Measurements from ENCODE around the gene PSMA1.
A peak's percentile ranks its signal among the peaks of the same experiment; 100 is the strongest.
"Not testable (repeated sequence)": the region's sequence is repeated elsewhere in the genome, so short reads cannot be mapped to it uniquely, and the experiment has no call there.

PSMA1 gene

DNA sequence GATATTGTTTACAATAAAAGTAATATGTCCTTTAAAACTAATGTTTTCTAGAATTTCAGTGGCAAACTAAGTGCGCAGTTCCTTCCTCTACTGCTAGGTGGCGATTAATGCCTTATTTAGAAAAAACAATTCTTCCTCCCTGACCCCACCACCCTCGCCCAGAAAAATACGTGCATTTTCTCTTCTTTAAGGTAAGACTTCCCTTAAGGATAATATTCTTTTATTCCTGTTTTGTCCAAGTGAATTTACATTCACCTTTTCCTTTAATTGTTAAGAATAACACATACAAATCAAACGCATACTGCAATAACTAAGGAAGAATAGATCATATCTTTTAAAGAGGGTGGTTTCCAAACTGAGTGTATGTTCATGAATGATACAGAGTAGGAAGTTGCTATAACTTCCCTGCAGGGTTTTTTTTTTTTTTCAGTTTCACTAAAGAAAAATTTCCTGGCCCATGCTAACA lies 17.0 kb upstream of the PSMA1 start:
- H3K27ac ChIP-seq (ENCODE audit: poor library complexity, severe bottlenecking): no peak overlapping the region
- no peaks in the 10 kb centered on the region for H3K36me3 ChIP-seq (ENCODE audit: low read depth)
- ATAC-seq (ENCODE audit: low read depth) (no peak), DNase-seq (ENCODE audit: low spot score) (no peak)
- no peak overlapping the region for H3K4me3 ChIP-seq (ENCODE audit: severe bottlenecking)
- no peaks in the 10 kb centered on the region for H3K4me1 ChIP-seq (ENCODE audit: insufficient read depth, poor library complexity, severe bottlenecking)
- no peaks in the 10 kb centered on the region for H3K9me3 ChIP-seq (ENCODE audit: severe bottlenecking)
- H3K27me3 ChIP-seq (ENCODE audit: insufficient read depth, poor library complexity, severe bottlenecking): peaks cover 6% of the 10 kb centered on the region
- TF ChIP-seq, protein P1, sequence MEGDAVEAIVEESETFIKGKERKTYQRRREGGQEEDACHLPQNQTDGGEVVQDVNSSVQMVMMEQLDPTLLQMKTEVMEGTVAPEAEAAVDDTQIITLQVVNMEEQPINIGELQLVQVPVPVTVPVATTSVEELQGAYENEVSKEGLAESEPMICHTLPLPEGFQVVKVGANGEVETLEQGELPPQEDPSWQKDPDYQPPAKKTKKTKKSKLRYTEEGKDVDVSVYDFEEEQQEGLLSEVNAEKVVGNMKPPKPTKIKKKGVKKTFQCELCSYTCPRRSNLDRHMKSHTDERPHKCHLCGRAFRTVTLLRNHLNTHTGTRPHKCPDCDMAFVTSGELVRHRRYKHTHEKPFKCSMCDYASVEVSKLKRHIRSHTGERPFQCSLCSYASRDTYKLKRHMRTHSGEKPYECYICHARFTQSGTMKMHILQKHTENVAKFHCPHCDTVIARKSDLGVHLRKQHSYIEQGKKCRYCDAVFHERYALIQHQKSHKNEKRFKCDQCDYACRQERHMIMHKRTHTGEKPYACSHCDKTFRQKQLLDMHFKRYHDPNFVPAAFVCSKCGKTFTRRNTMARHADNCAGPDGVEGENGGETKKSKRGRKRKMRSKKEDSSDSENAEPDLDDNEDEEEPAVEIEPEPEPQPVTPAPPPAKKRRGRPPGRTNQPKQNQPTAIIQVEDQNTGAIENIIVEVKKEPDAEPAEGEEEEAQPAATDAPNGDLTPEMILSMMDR (IDR thresholded peaks at IDR 0.05; ENCODE audit: poor library complexity, severe bottlenecking): peak; percentile 87

DNA sequence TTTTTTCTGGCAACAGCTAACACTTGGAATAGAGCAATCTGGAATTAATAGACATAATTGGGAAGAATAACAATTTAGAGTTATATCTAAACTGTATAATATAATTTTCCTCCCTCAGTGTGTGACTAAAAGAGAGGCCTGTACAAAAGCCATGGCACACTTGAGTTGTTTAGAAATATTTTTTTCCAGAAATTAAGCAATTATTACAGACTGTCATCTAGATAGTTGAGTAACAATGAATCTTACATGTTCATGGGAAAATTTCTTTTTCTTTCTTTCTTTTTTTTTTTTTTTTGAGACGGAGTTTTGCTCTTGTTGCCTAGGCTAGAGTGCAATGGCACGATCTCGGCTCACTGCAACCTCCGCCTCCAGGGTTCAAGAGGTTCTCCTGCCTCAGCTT lies 15.0 kb upstream of the PSMA1 start:
- not testable (repeated sequence) for H3K4me1 ChIP-seq (ENCODE audit: insufficient read depth, poor library complexity, severe bottlenecking); H3K4me3 ChIP-seq (ENCODE audit: severe bottlenecking); H3K36me3 ChIP-seq (ENCODE audit: low read depth); H3K27ac ChIP-seq (ENCODE audit: poor library complexity, severe bottlenecking); DNase-seq (ENCODE audit: low spot score); H3K27me3 ChIP-seq (ENCODE audit: insufficient read depth, poor library complexity, severe bottlenecking); ATAC-seq (ENCODE audit: low read depth); H3K9me3 ChIP-seq (ENCODE audit: severe bottlenecking)

DNA sequence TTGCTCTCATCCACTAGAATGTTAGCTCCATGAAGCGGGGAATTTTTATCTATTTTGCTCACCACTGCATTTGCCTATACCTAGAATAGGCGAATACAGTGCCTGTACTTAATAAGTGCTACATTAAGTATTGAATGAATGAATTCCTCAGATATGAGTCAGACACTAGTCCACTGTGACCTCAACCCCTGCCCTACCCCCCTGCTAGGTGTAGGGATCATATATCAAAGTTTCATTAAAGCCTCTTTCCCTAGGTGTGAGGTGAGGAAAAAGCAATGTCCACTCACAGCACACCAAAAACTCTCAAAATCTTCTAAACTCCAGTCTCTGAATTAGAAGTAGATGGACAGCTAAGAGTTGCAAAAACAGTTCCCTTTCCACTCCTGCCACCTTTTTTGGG lies 9.8 kb upstream of the PSMA1 start:
- H3K4me1 ChIP-seq (ENCODE audit: insufficient read depth, poor library complexity, severe bottlenecking): peaks cover 5% of the 10 kb centered on the region
- no peaks in the 10 kb centered on the region for H3K9me3 ChIP-seq (ENCODE audit: severe bottlenecking)
- peak; percentile 75 for ATAC-seq (ENCODE audit: low read depth)
- no peak overlapping the region for H3K27ac ChIP-seq (ENCODE audit: poor library complexity, severe bottlenecking)
- H3K4me3 ChIP-seq (ENCODE audit: severe bottlenecking): no peak overlapping the region
- TF ChIP-seq, protein P1 (IDR thresholded peaks at IDR 0.05; ENCODE audit: poor library complexity, severe bottlenecking): no peak
- H3K27me3 ChIP-seq (ENCODE audit: insufficient read depth, poor library complexity, severe bottlenecking): no peaks in the 10 kb centered on the region
- no peaks in the 10 kb centered on the region for H3K36me3 ChIP-seq (ENCODE audit: low read depth)
- no peak for DNase-seq (ENCODE audit: low spot score)

DNA sequence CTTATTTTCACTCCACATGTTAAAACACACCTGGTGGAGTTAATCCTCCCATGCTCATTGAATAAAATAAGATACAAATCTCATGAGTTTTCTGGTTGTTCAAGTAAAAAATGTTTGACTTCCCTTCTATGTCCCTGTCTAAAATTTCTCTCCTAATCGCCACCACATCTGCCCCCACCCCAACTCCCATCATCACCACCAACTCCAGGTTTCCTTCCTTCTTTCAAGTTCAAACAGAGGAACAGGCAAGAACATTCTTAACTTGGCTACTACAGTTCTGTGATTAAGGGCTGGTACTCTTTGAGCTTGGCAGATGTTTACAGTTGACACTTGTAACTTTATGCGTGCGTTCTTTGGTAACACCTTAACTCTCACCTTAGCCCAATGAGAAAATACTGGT lies 9.1 kb upstream of the PSMA1 start:
- TF ChIP-seq, protein P1 (IDR thresholded peaks at IDR 0.05; ENCODE audit: poor library complexity, severe bottlenecking): no peak
- no peaks in the 10 kb centered on the region for H3K27me3 ChIP-seq (ENCODE audit: insufficient read depth, poor library complexity, severe bottlenecking)
- H3K4me3 ChIP-seq (ENCODE audit: severe bottlenecking): no peak overlapping the region
- no peaks in the 10 kb centered on the region for H3K36me3 ChIP-seq (ENCODE audit: low read depth)
- no peak overlapping the region for H3K27ac ChIP-seq (ENCODE audit: poor library complexity, severe bottlenecking)
- H3K9me3 ChIP-seq (ENCODE audit: severe bottlenecking): no peaks in the 10 kb centered on the region
- ATAC-seq (ENCODE audit: low read depth) (no peak), DNase-seq (ENCODE audit: low spot score) (no peak)
- H3K4me1 ChIP-seq (ENCODE audit: insufficient read depth, poor library complexity, severe bottlenecking): peaks cover 5% of the 10 kb centered on the region

DNA sequence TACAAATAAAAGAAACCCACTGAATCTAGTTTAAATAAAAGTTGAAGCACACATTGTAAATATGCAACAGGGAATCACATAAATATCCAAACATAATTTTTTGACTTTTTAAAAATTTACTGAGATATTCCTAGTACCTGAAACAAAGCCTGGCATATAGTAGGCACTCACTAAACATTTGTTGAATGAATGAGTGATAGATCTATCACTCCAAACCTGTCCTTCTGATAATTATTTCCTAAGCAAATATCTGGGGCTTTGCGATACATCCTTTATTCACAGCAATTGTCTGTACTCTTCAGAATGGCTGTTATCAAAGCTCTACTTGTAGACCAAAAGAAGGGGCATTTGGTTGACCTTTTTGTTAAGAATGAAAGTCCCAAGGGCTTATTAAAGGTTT lies 2.6 kb upstream of the PSMA1 start:
- ATAC-seq (ENCODE audit: low read depth) (no peak), DNase-seq (ENCODE audit: low spot score) (no peak)
- no peak overlapping the region for H3K27ac ChIP-seq (ENCODE audit: poor library complexity, severe bottlenecking)
- peaks cover 15% of the 10 kb centered on the region for H3K36me3 ChIP-seq (ENCODE audit: low read depth)
- no peaks in the 10 kb centered on the region for H3K9me3 ChIP-seq (ENCODE audit: severe bottlenecking)
- no peaks in the 10 kb centered on the region for H3K27me3 ChIP-seq (ENCODE audit: insufficient read depth, poor library complexity, severe bottlenecking)
- H3K4me1 ChIP-seq (ENCODE audit: insufficient read depth, poor library complexity, severe bottlenecking): peaks cover 5% of the 10 kb centered on the region
- TF ChIP-seq, protein P1 (IDR thresholded peaks at IDR 0.05; ENCODE audit: poor library complexity, severe bottlenecking): no peak
- H3K4me3 ChIP-seq (ENCODE audit: severe bottlenecking): no peak overlapping the region
